Neural progenitor cell (in vitro differentiated cells): Measurements from ENCODE around the gene KCNQ1.

Experiments
- EZH2phosphoT487 ChIP-seq: fragments of 200-600 bp; sonication (generic); IDR thresholded peaks from 2 replicates; pipeline ENCODE4 v1.6.1; 2017; ENCODE audit warnings: antibody characterized with exemption
- TF ChIP-seq, protein P1 (sequence below): fragments of 200-600 bp; sonication (generic); IDR thresholded peaks from 2 replicates; pipeline ENCODE4 v1.5.1; 2017; ENCODE audit warnings: antibody characterized with exemption, mild to moderate bottlenecking

DNA sequence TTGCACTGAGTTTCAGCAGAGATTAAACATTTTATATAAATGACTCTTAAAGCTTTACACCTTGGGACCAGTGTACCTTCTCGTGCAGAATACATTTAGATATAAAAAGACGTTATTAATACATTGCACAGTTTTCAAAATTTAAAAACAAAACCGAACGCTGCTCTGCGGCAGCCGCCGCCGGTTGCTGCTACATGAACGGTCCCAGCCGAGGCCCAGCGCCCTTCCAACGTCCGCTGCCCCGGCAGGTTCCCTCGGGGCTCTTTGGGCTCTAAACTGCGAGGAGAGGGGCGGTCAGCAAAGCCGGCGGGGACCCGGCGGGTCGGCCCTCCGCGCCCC lies 438.8 kb downstream of the KCNQ1 start:
- TF ChIP-seq, protein P1, sequence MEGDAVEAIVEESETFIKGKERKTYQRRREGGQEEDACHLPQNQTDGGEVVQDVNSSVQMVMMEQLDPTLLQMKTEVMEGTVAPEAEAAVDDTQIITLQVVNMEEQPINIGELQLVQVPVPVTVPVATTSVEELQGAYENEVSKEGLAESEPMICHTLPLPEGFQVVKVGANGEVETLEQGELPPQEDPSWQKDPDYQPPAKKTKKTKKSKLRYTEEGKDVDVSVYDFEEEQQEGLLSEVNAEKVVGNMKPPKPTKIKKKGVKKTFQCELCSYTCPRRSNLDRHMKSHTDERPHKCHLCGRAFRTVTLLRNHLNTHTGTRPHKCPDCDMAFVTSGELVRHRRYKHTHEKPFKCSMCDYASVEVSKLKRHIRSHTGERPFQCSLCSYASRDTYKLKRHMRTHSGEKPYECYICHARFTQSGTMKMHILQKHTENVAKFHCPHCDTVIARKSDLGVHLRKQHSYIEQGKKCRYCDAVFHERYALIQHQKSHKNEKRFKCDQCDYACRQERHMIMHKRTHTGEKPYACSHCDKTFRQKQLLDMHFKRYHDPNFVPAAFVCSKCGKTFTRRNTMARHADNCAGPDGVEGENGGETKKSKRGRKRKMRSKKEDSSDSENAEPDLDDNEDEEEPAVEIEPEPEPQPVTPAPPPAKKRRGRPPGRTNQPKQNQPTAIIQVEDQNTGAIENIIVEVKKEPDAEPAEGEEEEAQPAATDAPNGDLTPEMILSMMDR: no peak
- TF ChIP-seq EZH2phosphoT487: no peak
